HepG2 (cell line): ENCODE results near the gene MYBL2. TPM values are rescaled to one million over a fixed set of nuclear protein-coding genes. Genes with fewer than 3 reads are reported as not detected.

ENCODE experiments used
- ATAC-seq: fragments of 200-7000 bp; cut with Tn5 transposase; 3 replicates; pipeline ENCODE4 v1.9.1; 2020; ENCODE audit warnings: mild to moderate bottlenecking, moderate library complexity
- BruUV-seq: library from RNA; stranded (reverse); fragments of 400-500 nt; replicated peaks from 2 replicates; lab custom pipeline; 2021; lab: Mats Ljungman, UMichigan
- CTCF ChIA-PET: fragments of 300-600 bp; formaldehyde crosslinking; extraction: SDS; loops from one replicate; lab custom pipeline; 2021; ENCODE audit warnings: low total read pairs, inconsistent platforms, low intra/inter-chr PET ratio; lab: Yijun Ruan, JAX
- POLR2A ChIA-PET: fragments of 350-600 bp; sonication (Branson Sonifier 250); formaldehyde crosslinking; loops from one replicate; lab custom pipeline; 2020; ENCODE audit warnings: antibody characterized with exemption, inconsistent platforms; lab: Yijun Ruan, JAX
- DNase-seq: peaks from one replicate; pipeline ENCODE4 v3.0.0-alpha.2; 2015; ENCODE audit warnings: low spot score
- FAIRE-seq: peaks from 3 replicates; lab custom pipeline; 2011; peaks lifted over from hg19 to GRCh38; lab: Jason Lieb, UNC
- H2AFZ ChIP-seq: one replicate; pipeline ENCODE4 v1.6.1; 2011; ENCODE audit warnings: low read length, inconsistent platforms
- H3K27ac ChIP-seq: fragments of 300-600 bp; 3 replicates; pipeline ENCODE4 v1.8.0; 2011; ENCODE audit warnings: mixed run types, mild to moderate bottlenecking, mixed read lengths, low read length, inconsistent platforms; ENCODE audit not compliant: insufficient read depth; ENCODE audit errors: extremely low read length
- H3K27me3 ChIP-seq, 2 experiments: fragments of 200-600 bp in 1 of 2; 2 replicates in 1 of 2; 3 replicates in 1 of 2; pipeline versions ENCODE4 v1.6.0 to v1.8.0; 2011; ENCODE audit warnings: low read length in 2 of 2, mild to moderate bottlenecking in 2 of 2, moderate library complexity in 2 of 2, inconsistent platforms in 1 of 2; ENCODE audit not compliant: insufficient read depth in 2 of 2, control insufficient read depth in 1 of 2
- H3K36me3 ChIP-seq, 2 experiments: fragments of 200-600 bp in 1 of 2; replicated peaks in 1 of 2; 2 replicates in 1 of 2; 3 replicates in 1 of 2; pipeline versions ENCODE4 v1.5.1 to v1.8.0; 2011; ENCODE audit warnings: low read length in 2 of 2, inconsistent platforms in 1 of 2; ENCODE audit not compliant: insufficient read depth in 2 of 2, control insufficient read depth in 1 of 2
- H3K4me1 ChIP-seq: 2 replicates; pipeline ENCODE4 v1.5.1; 2012; ENCODE audit warnings: low read length, inconsistent platforms; ENCODE audit not compliant: insufficient read depth
- H3K4me2 ChIP-seq: 2 replicates; pipeline ENCODE4 v1.6.0; 2011; ENCODE audit warnings: low read depth, low read length, inconsistent platforms
- H3K4me3 ChIP-seq, 3 experiments: fragments of 200-600 bp in 1 of 3; sonication (generic), shearing (Covaris generic) in 1 of 3; replicated peaks in 1 of 3; 2 replicates each; pipeline ENCODE4 v1.5.1; 2011 to 2016; ENCODE audit warnings: low read length in 3 of 3, inconsistent platforms in 2 of 3, low read depth in 2 of 3, mild to moderate bottlenecking in 2 of 3, control low read depth in 1 of 3, mixed read lengths in 1 of 3; ENCODE audit not compliant: insufficient read depth in 1 of 3
- H3K79me2 ChIP-seq: one replicate; pipeline ENCODE4 v1.6.1; 2011; ENCODE audit warnings: low read length, inconsistent platforms; ENCODE audit not compliant: insufficient read depth
- H3K9ac ChIP-seq: 2 replicates; pipeline ENCODE4 v1.6.0; 2011; ENCODE audit warnings: mild to moderate bottlenecking, low read depth, low read length, inconsistent platforms; ENCODE audit not compliant: insufficient read depth
- H3K9me3 ChIP-seq: 2 replicates; pipeline ENCODE4 v1.5.1; 2012; ENCODE audit warnings: mild to moderate bottlenecking, low read length
- H4K20me1 ChIP-seq: 2 replicates; pipeline ENCODE4 v1.6.0; 2011; ENCODE audit warnings: inconsistent platforms, mild to moderate bottlenecking, low read length, moderate library complexity; ENCODE audit not compliant: insufficient read depth
- ATRX ChIP-seq: sonication (generic); formaldehyde crosslinking; IDR thresholded peaks from 2 replicates; pipeline ENCODE4 v1.4.0; 2020; ENCODE audit warnings: missing genetic modification reagents, borderline replicate concordance
- CREBL2 ChIP-seq: sonication (generic); formaldehyde crosslinking; IDR thresholded peaks from 2 replicates; pipeline ENCODE4 v1.8.1; 2023; ENCODE audit warnings: missing genetic modification reagents, mild to moderate bottlenecking, borderline replicate concordance
- DZIP1 ChIP-seq: sonication (generic); formaldehyde crosslinking; IDR thresholded peaks from 2 replicates; pipeline ENCODE4 v1.5.0; 2020; ENCODE audit warnings: mild to moderate bottlenecking, missing genetic modification reagents
- FOSL1 ChIP-seq: sonication (generic); formaldehyde crosslinking; IDR thresholded peaks from 2 replicates; pipeline ENCODE4 v1.9.0; 2021; ENCODE audit warnings: missing genetic modification reagents, borderline replicate concordance
- MAF1 ChIP-seq: sonication (generic); formaldehyde crosslinking; IDR thresholded peaks from 2 replicates; pipeline ENCODE4 v1.5.0; 2020; ENCODE audit warnings: missing genetic modification reagents, borderline replicate concordance
- MAFF ChIP-seq: IDR thresholded peaks from 2 replicates; pipeline ENCODE4 v1.6.1; 2011; ENCODE audit warnings: low read depth, low read length, improper control_type of control experiment
- MED8 ChIP-seq: sonication (generic); formaldehyde crosslinking; IDR thresholded peaks from 2 replicates; pipeline ENCODE4 v1.8.1; 2023; ENCODE audit warnings: mild to moderate bottlenecking, missing genetic modification reagents; ENCODE audit not compliant: insufficient replicate concordance
- SP5 ChIP-seq: IDR thresholded peaks from 2 replicates; pipeline ENCODE4 v1.6.1; 2016; ENCODE audit warnings: low read depth, borderline replicate concordance
- ZNF468 ChIP-seq: sonication (generic); formaldehyde crosslinking; IDR thresholded peaks from 2 replicates; pipeline ENCODE4 v1.8.0; 2022; ENCODE audit warnings: mild to moderate bottlenecking, moderate library complexity, missing genetic modification reagents
- ZSCAN31 ChIP-seq: sonication (generic); formaldehyde crosslinking; IDR thresholded peaks from 2 replicates; pipeline ENCODE4 v1.5.0; 2020; ENCODE audit warnings: low read depth, mild to moderate bottlenecking, missing genetic modification reagents
- WGBS: methylation state at CpG from one replicate; pipeline ENCODE4 v1.1.6; 2017; ENCODE audit warnings: low lambda C conversion rate; 5-methylcytosine and 5-hydroxymethylcytosine counted together
- in situ Hi-C: cut with HindIII; loops from 2 replicates; pipeline ENCODE4 v1.10.0; 2017; ENCODE audit warnings: low pct_unique_long_range_greater_than_20kb; ENCODE audit not compliant: extremely low pct_ligation_motif_present
- intact Hi-C: fragments of 100-400 bp; cut with micrococcal nuclease; formaldehyde crosslinking; loops from one replicate; pipeline ENCODE4 v1.10.0; 2022; ENCODE audit not compliant: unreplicated experiment
- polyA plus RNA-seq, 8 experiments: library from polyadenylated mRNA; depleted of rRNA in 3 of 8; stranded (reverse) in 7 of 8; unstranded in 1 of 8; fragments of >200 nt; fragmentation: Illumina TruSeq in 4 of 8; extraction: Trizol in 4 of 8; gene quantifications; 2 replicates each; pipeline versions ENCODE4 v1.2.1 to v1.2.3, GENCODE V29; 2011 to 2016; ENCODE audit warnings: low read depth in 4 of 8, missing spikeins in 1 of 8, mixed read lengths in 1 of 8; ENCODE audit not compliant: insufficient read depth in 1 of 8
- total RNA-seq, 5 experiments: library from RNA; depleted of rRNA; stranded (reverse); fragments of >200 nt; fragmentation: Illumina TruSeq; extraction: Trizol; gene quantifications; 2 replicates each; pipeline ENCODE4 v1.2.3, GENCODE V29; 2016; ENCODE audit warnings: low read depth in 1 of 5
- TF ChIP-seq, protein P1 (sequence below): sonication (generic); formaldehyde crosslinking; IDR thresholded peaks from 2 replicates; pipeline ENCODE4 v1.8.0; 2022; ENCODE audit warnings: missing genetic modification reagents, mild to moderate bottlenecking, moderate library complexity, borderline replicate concordance
- TF ChIP-seq, protein P2 (sequence below): sonication (generic); formaldehyde crosslinking; IDR thresholded peaks from 2 replicates; pipeline ENCODE4 v1.5.0; 2020; ENCODE audit warnings: missing genetic modification reagents, mild to moderate bottlenecking, borderline replicate concordance
- TF ChIP-seq, protein P3 (sequence below): sonication (generic); formaldehyde crosslinking; IDR thresholded peaks from 2 replicates; pipeline ENCODE4 v1.4.0; 2020; ENCODE audit warnings: mild to moderate bottlenecking, missing genetic modification reagents
- TF ChIP-seq, protein P4 (sequence below): sonication (generic); formaldehyde crosslinking; IDR thresholded peaks from 2 replicates; pipeline ENCODE4 v1.4.0; 2020; ENCODE audit warnings: missing genetic modification reagents

Gene MYBL2
- total and polyA plus RNA-seq, 2 of the 13 experiments (the other 11 are each of a cell fraction or from before 2014, with no cell fraction given), result 11.9 to 66.2 TPM

DNA sequence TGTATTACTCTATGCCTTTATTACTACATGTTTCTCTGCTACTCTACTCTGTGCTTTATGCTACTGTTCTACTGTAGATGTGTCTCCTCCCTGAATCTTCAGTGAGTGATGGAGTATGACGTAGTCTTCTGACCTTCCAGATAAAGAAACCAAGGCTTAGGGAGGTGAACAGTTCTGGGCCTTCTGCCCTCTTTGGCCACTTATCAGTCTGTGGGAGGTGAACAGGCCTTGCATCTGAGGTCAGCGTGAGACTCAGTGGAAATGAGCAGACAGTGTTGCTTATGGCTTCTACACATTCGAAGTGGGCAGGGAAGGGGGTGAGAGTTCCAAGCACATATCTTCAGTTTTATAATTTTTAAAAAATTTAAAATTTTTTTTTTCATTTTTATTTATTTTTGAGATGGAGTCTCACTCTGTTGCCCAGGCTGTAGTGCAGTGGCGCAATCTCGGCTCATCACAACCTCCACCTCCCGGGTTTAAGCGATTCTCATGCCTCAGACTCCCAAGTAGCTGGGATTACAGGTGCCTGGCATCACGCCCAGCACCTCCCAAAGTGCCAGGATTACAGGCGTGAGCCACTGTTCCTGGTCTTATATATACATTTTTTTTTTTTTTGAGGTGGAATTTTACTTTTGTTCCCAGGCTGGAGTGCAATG is 24.2 kb downstream of the MYBL2 start:
- Histone ChIP-seq H3K4me2 (no peak overlapping the region), H3K27me3 (no peaks in the 10 kb centered on the region), H2AFZ (no peak overlapping the region), H3K9ac (no peak overlapping the region), H3K27ac (no peak overlapping the region), H3K9me3 (no peaks in the 10 kb centered on the region), H3K36me3 (peaks cover 11 to 41% of the 10 kb centered on the region in 2 experiments), H4K20me1 (no peaks in the 10 kb centered on the region), H3K79me2 (no peaks in the 10 kb centered on the region), H3K4me3 (no peak overlapping the region), H3K4me1 (no peaks in the 10 kb centered on the region)
- intact Hi-C loops, result no loop called here
- FAIRE-seq (no peak), DNase-seq (no peak), ATAC-seq (no peak)
- BruUV-seq, result no TSS peak
- CTCF ChIA-PET, result interaction anchor here (1.1 to 3.2 kb wide), 4 partner anchors 32 to 389 kb away, joined by 4 to 55 read pairs (median 22); no protein-coding TSS in a partner anchor
- in situ Hi-C loops, result loop anchor here (5.0 kb wide), 2 partner anchors 154 to 244 kb away; no protein-coding TSS in a partner anchor
- WGBS, result 95% methylated on average over 9 of the region's 9 CpGs
- POLR2A ChIA-PET, result interaction anchor here (1.1 to 1.5 kb wide), 2 partner anchors 177 to 233 kb away, joined by 3 to 8 read pairs; partner anchors contain the start of gene SRSF6
- TF ChIP-seq SP5 (CRISPR knock-in tag) (no peak), MAFF (no peak), DZIP1 (no peak), ZSCAN31 (CRISPR knock-in tag) (no peak), ATRX (CRISPR knock-in tag) (no peak), MAF1 (CRISPR knock-in tag) (no peak), FOSL1 (CRISPR knock-in tag) (no peak), ZNF468 (CRISPR knock-in tag) (no peak), MED8 (no peak), CREBL2 (CRISPR knock-in tag) (no peak)
- TF ChIP-seq, protein P1, sequence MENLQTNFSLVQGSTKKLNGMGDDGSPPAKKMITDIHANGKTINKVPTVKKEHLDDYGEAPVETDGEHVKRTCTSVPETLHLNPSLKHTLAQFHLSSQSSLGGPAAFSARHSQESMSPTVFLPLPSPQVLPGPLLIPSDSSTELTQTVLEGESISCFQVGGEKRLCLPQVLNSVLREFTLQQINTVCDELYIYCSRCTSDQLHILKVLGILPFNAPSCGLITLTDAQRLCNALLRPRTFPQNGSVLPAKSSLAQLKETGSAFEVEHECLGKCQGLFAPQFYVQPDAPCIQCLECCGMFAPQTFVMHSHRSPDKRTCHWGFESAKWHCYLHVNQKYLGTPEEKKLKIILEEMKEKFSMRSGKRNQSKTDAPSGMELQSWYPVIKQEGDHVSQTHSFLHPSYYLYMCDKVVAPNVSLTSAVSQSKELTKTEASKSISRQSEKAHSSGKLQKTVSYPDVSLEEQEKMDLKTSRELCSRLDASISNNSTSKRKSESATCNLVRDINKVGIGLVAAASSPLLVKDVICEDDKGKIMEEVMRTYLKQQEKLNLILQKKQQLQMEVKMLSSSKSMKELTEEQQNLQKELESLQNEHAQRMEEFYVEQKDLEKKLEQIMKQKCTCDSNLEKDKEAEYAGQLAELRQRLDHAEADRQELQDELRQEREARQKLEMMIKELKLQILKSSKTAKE (CRISPR knock-in tag), result no peak
- TF ChIP-seq, protein P2, sequence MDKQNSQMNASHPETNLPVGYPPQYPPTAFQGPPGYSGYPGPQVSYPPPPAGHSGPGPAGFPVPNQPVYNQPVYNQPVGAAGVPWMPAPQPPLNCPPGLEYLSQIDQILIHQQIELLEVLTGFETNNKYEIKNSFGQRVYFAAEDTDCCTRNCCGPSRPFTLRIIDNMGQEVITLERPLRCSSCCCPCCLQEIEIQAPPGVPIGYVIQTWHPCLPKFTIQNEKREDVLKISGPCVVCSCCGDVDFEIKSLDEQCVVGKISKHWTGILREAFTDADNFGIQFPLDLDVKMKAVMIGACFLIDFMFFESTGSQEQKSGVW (CRISPR knock-in tag), result no peak
- TF ChIP-seq, protein P3, sequence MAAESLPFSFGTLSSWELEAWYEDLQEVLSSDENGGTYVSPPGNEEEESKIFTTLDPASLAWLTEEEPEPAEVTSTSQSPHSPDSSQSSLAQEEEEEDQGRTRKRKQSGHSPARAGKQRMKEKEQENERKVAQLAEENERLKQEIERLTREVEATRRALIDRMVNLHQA, result no peak
- TF ChIP-seq, protein P4, sequence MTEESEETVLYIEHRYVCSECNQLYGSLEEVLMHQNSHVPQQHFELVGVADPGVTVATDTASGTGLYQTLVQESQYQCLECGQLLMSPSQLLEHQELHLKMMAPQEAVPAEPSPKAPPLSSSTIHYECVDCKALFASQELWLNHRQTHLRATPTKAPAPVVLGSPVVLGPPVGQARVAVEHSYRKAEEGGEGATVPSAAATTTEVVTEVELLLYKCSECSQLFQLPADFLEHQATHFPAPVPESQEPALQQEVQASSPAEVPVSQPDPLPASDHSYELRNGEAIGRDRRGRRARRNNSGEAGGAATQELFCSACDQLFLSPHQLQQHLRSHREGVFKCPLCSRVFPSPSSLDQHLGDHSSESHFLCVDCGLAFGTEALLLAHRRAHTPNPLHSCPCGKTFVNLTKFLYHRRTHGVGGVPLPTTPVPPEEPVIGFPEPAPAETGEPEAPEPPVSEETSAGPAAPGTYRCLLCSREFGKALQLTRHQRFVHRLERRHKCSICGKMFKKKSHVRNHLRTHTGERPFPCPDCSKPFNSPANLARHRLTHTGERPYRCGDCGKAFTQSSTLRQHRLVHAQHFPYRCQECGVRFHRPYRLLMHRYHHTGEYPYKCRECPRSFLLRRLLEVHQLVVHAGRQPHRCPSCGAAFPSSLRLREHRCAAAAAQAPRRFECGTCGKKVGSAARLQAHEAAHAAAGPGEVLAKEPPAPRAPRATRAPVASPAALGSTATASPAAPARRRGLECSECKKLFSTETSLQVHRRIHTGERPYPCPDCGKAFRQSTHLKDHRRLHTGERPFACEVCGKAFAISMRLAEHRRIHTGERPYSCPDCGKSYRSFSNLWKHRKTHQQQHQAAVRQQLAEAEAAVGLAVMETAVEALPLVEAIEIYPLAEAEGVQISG (CRISPR knock-in tag), result no peak
